MM.1S (cell line): Measurements from ENCODE around the gene FHIT.

Experiments used
- DNase-seq: peaks from one replicate; pipeline ENCODE4 v3.0.0-alpha.2; 2015
- H2AFZ ChIP-seq: fragments of 300-600 bp; sonication (generic); 2 replicates; pipeline ENCODE4 v1.6.0; 2016; ENCODE audit warnings: antibody characterized with exemption, low read length
- H3F3A ChIP-seq: fragments of 300-600 bp; sonication (generic); 2 replicates; pipeline ENCODE4 v1.6.1; 2016; ENCODE audit warnings: mild to moderate bottlenecking, antibody characterized with exemption, low read length, moderate library complexity, mixed read lengths; ENCODE audit not compliant: insufficient read depth
- H3K27ac ChIP-seq: fragments of 300-600 bp; sonication (generic); 2 replicates; pipeline ENCODE4 v1.5.1; 2016; ENCODE audit warnings: mild to moderate bottlenecking, low read length
- H3K27me3 ChIP-seq: fragments of 300-600 bp; sonication (generic); replicated peaks from 2 replicates; pipeline ENCODE4 v1.6.0; 2016; ENCODE audit warnings: low read length; ENCODE audit not compliant: insufficient read depth
- H3K36me3 ChIP-seq: fragments of 300-600 bp; sonication (generic); replicated peaks from 2 replicates; pipeline ENCODE4 v1.6.1; 2016; ENCODE audit warnings: mild to moderate bottlenecking, low read length, mixed read lengths; ENCODE audit not compliant: insufficient read depth
- H3K4me1 ChIP-seq: fragments of 300-600 bp; sonication (generic); 2 replicates; pipeline ENCODE4 v1.6.1; 2016; ENCODE audit warnings: low read length, mixed read lengths
- H3K4me2 ChIP-seq: fragments of 300-600 bp; sonication (generic); 2 replicates; pipeline ENCODE4 v1.6.0; 2016; ENCODE audit warnings: low read depth, low read length
- H3K4me3 ChIP-seq: fragments of 300-600 bp; sonication (generic); 2 replicates; pipeline ENCODE4 v1.5.1; 2016; ENCODE audit warnings: low read length, mixed read lengths
- H3K79me2 ChIP-seq: fragments of 300-600 bp; sonication (generic); 2 replicates; pipeline ENCODE4 v1.6.1; 2016; ENCODE audit warnings: mixed run types, low read length, mixed read lengths
- H3K9ac ChIP-seq: fragments of 300-600 bp; sonication (generic); 2 replicates; pipeline ENCODE4 v1.6.1; 2016; ENCODE audit warnings: low read length, mixed read lengths
- H3K9me2 ChIP-seq: fragments of 300-600 bp; sonication (generic); replicated peaks from 2 replicates; pipeline ENCODE4 v1.6.1; 2016; ENCODE audit warnings: mild to moderate bottlenecking, low read length, mixed read lengths; ENCODE audit not compliant: insufficient read depth
- H3K9me3 ChIP-seq: fragments of 300-600 bp; sonication (generic); replicated peaks from 2 replicates; pipeline ENCODE4 v1.6.1; 2016; ENCODE audit warnings: mild to moderate bottlenecking, low read length, mixed read lengths; ENCODE audit not compliant: insufficient read depth
- H4K20me1 ChIP-seq: fragments of 300-600 bp; sonication (generic); 2 replicates; pipeline ENCODE4 v1.6.1; 2016; ENCODE audit warnings: mild to moderate bottlenecking, low read length, moderate library complexity, mixed read lengths; ENCODE audit not compliant: insufficient read depth
- CTCF ChIP-seq: fragments of 300-600 bp; sonication (generic); IDR thresholded peaks from 2 replicates; pipeline ENCODE4 v1.5.1; 2016; ENCODE audit warnings: antibody characterized with exemption, low read length, mixed read lengths
- EZH2 ChIP-seq: fragments of 300-600 bp; sonication (generic); optimal IDR thresholded peaks from 2 replicates; pipeline ENCODE3; 2017; ENCODE audit warnings: low read depth, mild to moderate bottlenecking, antibody characterized with exemption, low read length, mixed read lengths
- EZH2phosphoT487 ChIP-seq: fragments of 300-600 bp; sonication (generic); IDR thresholded peaks from 2 replicates; pipeline ENCODE4 v1.6.1; 2018; ENCODE audit warnings: antibody characterized with exemption, low read length

The FHIT gene

GRCh38 chr3:59979542-59979941 is 1271.7 kb downstream of the FHIT start:
- Histone ChIP-seq H2AFZ (no peak overlapping the region), H3F3A (no peaks in the 10 kb centered on the region), H3K27me3 (no peaks in the 10 kb centered on the region), H3K4me2 (no peak overlapping the region), H3K9me2 (no peaks in the 10 kb centered on the region), H3K9ac (no peak overlapping the region), H3K36me3 (no peaks in the 10 kb centered on the region), H3K27ac (no peak overlapping the region), H3K79me2 (no peaks in the 10 kb centered on the region), H4K20me1 (no peaks in the 10 kb centered on the region), H3K9me3 (no peaks in the 10 kb centered on the region), H3K4me1 (peaks cover 7% of the 10 kb centered on the region), H3K4me3 (no peak overlapping the region)
- no peak for TF ChIP-seq EZH2phosphoT487
- TF ChIP-seq EZH2, result no peak
- TF ChIP-seq CTCF, result no peak
- DNase-seq, result no peak

GRCh38 chr3:59978979-59979378 is 1272.3 kb downstream of the FHIT start:
- Histone ChIP-seq H3K4me2 (no peak overlapping the region), H3F3A (no peaks in the 10 kb centered on the region), H3K9ac (no peak overlapping the region), H3K79me2 (no peaks in the 10 kb centered on the region), H4K20me1 (no peaks in the 10 kb centered on the region), H2AFZ (no peak overlapping the region), H3K9me3 (no peaks in the 10 kb centered on the region), H3K36me3 (no peaks in the 10 kb centered on the region), H3K27me3 (no peaks in the 10 kb centered on the region), H3K4me3 (no peak overlapping the region), H3K27ac (no peak overlapping the region), H3K9me2 (no peaks in the 10 kb centered on the region), H3K4me1 (peaks cover 7% of the 10 kb centered on the region)
- DNase-seq, result peak; percentile 46
- TF ChIP-seq EZH2phosphoT487 (no peak), EZH2 (no peak), CTCF (no peak)

GRCh38 chr3:59970796-59971195 is 1280.5 kb downstream of the FHIT start:
- no peak overlapping the region for H2AFZ ChIP-seq
- TF ChIP-seq CTCF (no peak), EZH2 (no peak), EZH2phosphoT487 (no peak)
- H3F3A ChIP-seq, result no peaks in the 10 kb centered on the region

More at GRCh38 chr3:59970796-59971195, 1280.5 kb downstream of the FHIT start:
- H3K9ac ChIP-seq, result no peak overlapping the region
- no peaks in the 10 kb centered on the region for H3K4me1 ChIP-seq
- no peak overlapping the region for H3K4me3 ChIP-seq
- H3K36me3 ChIP-seq, result no peaks in the 10 kb centered on the region
- DNase-seq, result no peak
- no peak overlapping the region for H3K27ac ChIP-seq
- H3K9me3 ChIP-seq, result no peaks in the 10 kb centered on the region
- H3K27me3 ChIP-seq, result no peaks in the 10 kb centered on the region
- no peaks in the 10 kb centered on the region for H3K9me2 ChIP-seq
- H3K4me2 ChIP-seq, result no peak overlapping the region
- H3K79me2 ChIP-seq, result no peaks in the 10 kb centered on the region
- no peaks in the 10 kb centered on the region for H4K20me1 ChIP-seq
